ENCODE data around the gene HEATR5A. TPM values are rescaled to one million over a fixed set of nuclear protein-coding genes. Genes with fewer than 3 reads are reported as not detected.
"Not testable (repeated sequence)": the region's sequence is repeated elsewhere in the genome, so short reads cannot be mapped to it uniquely, and the experiment has no call there.

The HEATR5A gene
- total RNA-seq, 1 donor from 2014 or later: 46.8 TPM

- intact Hi-C loops (cut with micrococcal nuclease): no loop called here
- DNase-seq (no peak), ATAC-seq (no peak)
Measured at GRCh38 chr14:31268216-31268615, 152.1 kb downstream of the HEATR5A start.

GRCh38 chr14:31266437-31267331, 153.7 kb downstream of the HEATR5A start:
- intact Hi-C loops (cut with micrococcal nuclease): no loop called here
- no peak for ATAC-seq
- no peak for DNase-seq

- ATAC-seq (no peak), DNase-seq (no peak)
- intact Hi-C loops (cut with micrococcal nuclease): no loop called here
Measured at GRCh38 chr14:31265701-31266398, 154.5 kb downstream of the HEATR5A start.

GRCh38 chr14:31263485-31264133, 156.7 kb downstream of the HEATR5A start:
- intact Hi-C loops (cut with micrococcal nuclease): no loop called here
- ATAC-seq: peak; percentile 90
- DNase-seq: no peak

DNA sequence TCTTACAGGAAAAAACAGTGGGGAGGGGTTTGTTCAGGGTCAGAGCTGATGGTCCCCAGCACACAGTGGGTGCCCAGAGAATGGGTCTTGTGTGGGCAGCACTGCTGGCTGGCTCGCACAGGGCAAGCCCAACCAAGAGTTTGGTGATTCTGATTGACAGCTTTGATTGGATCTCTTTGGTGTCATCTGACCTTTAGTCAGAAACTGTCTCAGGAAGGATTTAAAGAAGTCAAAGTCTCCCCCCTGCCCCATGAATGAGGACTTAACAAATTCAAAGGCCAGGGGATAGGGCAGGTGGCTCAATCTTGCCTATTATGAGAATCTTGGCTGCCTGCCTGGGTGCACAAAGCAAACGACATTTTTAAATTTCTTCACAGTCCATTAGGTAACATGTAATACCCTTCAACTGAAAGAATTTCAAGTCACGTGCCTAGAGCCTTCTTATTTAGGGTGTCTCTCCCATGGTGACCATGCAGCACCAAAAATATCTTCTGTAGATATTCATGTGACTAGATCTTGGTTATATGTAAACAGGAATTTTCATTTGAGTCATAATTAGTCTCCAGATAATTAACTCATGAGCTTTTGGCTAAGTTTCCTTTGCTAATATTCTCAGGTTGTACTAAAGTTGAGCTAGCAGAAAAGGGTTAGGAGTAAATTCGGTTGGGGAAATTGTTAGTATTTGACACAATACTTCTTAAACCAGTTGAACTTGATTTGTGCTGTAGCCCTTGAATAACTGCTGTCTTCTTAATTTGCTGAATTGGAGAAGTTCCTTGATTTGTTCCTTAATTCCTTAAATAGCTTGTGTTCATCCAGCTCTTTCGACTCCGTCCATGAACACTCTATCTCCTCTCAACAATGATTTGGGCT, 158.3 kb downstream of the HEATR5A start:
- intact Hi-C loops (cut with micrococcal nuclease): no loop called here
- peak; percentile 59 for ATAC-seq
- no peak for DNase-seq

DNA sequence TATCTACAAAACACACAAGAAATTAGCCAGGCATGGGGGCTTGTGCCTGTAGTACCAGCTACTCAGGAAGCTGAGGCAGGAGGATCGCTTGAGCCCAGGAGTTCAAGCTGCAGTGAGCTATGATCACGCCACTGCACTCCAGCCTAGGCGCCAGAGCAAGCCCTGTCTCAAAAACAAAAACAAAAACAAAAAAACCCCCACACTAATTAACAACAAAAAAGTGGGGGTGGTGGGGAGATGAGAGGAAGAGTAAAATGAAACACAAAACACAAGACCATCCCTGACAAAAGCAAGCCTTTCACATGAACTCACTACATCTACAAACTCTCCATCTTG, 158.9 kb downstream of the HEATR5A start:
- no peak for ATAC-seq
- intact Hi-C loops (cut with micrococcal nuclease): no loop called here
- DNase-seq: no peak

DNA sequence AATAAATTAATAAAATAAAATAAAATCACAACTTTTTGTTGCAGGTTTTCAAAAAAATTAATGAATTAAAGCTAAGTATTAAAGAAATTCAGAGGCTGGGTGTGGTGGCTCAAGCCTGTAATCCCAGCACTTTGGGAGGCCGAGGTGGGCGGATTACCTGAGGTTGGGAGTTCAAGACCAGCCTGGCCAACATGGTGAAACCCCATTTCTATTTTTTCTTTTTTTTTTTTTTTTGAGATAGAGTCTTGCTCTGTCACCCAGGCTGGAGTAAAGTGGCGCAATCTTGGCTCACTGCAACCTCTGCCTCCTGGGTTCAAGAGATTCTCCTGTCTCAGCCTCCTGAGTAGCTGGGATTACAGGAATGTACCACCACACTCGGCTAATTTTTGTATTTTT, 161.3 kb downstream of the HEATR5A start:
- intact Hi-C loops (cut with micrococcal nuclease); ATAC-seq; DNase-seq: not testable (repeated sequence)

DNA sequence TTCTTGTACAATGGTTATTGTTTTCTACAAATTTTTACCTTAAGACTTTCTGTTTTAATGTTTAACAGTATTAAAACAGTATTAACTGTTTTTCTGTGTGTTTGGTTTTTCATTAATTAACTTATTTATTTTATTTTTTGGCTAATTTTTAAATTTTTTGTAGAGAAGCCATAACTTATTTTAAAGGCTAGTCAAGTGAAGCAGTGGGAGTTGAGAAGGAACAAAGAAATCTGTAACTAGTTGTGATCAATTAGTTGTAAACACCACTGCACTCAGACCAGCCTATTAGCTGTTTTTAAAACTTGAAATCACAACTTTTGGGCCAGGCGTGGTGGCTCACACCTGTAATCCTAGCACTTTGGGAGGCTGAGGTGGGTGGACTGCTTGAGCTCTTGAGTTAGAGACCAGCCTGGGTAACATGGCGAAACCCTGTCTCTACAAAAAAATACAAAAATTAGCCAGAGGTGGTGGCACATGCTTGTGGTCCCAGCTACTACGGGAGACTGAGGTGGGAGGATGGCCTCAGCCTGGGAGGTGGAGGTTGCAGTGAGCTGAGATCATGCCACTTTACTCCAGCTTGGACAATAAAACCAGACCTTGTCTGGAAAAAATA, 161.8 kb downstream of the HEATR5A start:
- DNase-seq (no peak), ATAC-seq (no peak)
- intact Hi-C loops (cut with micrococcal nuclease): no loop called here

GRCh38 chr14:31257554-31258426, 162.6 kb downstream of the HEATR5A start:
- ATAC-seq; intact Hi-C loops (cut with micrococcal nuclease); DNase-seq: not testable (repeated sequence)

DNA sequence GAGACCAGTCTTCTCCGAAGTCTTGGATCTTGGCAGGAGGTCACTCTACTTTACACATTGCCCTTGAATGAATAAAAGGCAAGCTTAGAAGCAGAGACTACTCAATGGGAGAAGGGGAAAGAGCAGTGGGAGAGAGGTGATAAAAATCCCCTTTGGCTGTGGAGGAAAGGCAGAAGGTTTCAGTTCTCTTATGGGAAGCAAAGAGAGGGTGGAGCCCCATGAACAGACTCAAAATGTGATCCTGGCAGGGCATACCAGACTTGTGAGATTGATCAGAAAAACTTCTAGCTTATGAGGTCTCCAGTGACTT, 163.2 kb downstream of the HEATR5A start:
- ATAC-seq (no peak), DNase-seq (no peak)
- intact Hi-C loops (cut with micrococcal nuclease): no loop called here

- intact Hi-C loops (cut with micrococcal nuclease): no loop called here
- no peak for ATAC-seq
- DNase-seq: no peak
Measured at GRCh38 chr14:31256534-31257243, 163.7 kb downstream of the HEATR5A start.

- intact Hi-C loops (cut with micrococcal nuclease); DNase-seq; ATAC-seq: not testable (repeated sequence)
Measured at GRCh38 chr14:31255918-31256317, 164.4 kb downstream of the HEATR5A start.

GRCh38 chr14:31255286-31255685, 165.1 kb downstream of the HEATR5A start:
- no peak for DNase-seq
- intact Hi-C loops (cut with micrococcal nuclease): no loop called here
- no peak for ATAC-seq

- DNase-seq: no peak
- intact Hi-C loops (cut with micrococcal nuclease): no loop called here
- ATAC-seq: no peak
Measured at GRCh38 chr14:31253746-31254471, 166.4 kb downstream of the HEATR5A start.

DNA sequence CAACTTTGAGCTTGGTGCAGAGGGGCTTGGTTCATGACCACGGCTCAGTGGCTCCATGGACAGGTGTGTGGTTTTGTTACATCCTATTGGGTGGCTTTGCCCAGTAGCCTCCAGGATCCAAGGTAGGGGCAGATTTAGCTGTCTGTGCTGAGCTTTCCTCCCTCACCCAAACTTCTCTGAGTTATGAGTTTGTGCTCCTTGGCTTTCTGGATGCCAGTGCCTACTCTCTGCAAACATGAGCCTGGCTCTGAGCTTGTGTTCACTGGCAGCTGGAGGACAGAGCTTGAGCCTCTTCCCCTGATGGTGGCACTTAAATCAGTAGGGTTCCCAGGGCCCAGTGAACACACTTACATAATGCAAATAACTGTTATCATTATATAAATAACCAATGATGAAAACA, 167.5 kb downstream of the HEATR5A start:
- intact Hi-C loops (cut with micrococcal nuclease): no loop called here
- ATAC-seq (no peak), DNase-seq (no peak)

- ATAC-seq (no peak), DNase-seq (no peak)
- intact Hi-C loops (cut with micrococcal nuclease): no loop called here
Measured at GRCh38 chr14:31251028-31251958, 169.1 kb downstream of the HEATR5A start.
